K562 (cell line): ENCODE results near the gene CDC20. TPM values are rescaled to one million over a fixed set of nuclear protein-coding genes. Genes with fewer than 3 reads are reported as not detected.

Experiments
- ATAC-seq: fragments of 200-7000 bp; cut with Tn5 transposase; 3 replicates; pipeline ENCODE4 v1.9.1; 2020; ENCODE audit warnings: moderate library complexity
- BruUV-seq: library from RNA; stranded (reverse); fragments of 400-500 nt; replicated peaks from 2 replicates; lab custom pipeline; 2021; lab: Mats Ljungman, UMichigan
- CTCF ChIA-PET: fragments of 300-600 bp; formaldehyde crosslinking; extraction: SDS; loops from one replicate; lab custom pipeline; 2021; ENCODE audit warnings: low intra/inter-chr PET ratio; lab: Yijun Ruan, JAX
- POLR2A ChIA-PET: fragments of 300-600, 350-650 bp; sonication (Branson Sonifier 250); formaldehyde crosslinking; extraction: SDS; loops from one replicate; lab custom pipeline; 2021; ENCODE audit warnings: antibody characterized with exemption, inconsistent platforms; lab: Yijun Ruan, JAX
- DNase-seq, 4 experiments: peaks; one replicate each; pipeline versions ENCODE4 v3.0.0 to v3.0.0-alpha.2; 2011 to 2018; ENCODE audit warnings: low spot score in 3 of 4, mixed read lengths in 3 of 4; ENCODE audit errors: extremely low read depth in 1 of 4
- FAIRE-seq: peaks from 2 replicates; lab custom pipeline; 2011; peaks lifted over from hg19 to GRCh38; lab: Jason Lieb, UNC
- H2AFZ ChIP-seq: 2 replicates; pipeline ENCODE4 v1.6.0; 2011; ENCODE audit warnings: low read depth, low read length, control low read depth, inconsistent platforms
- H3K27ac ChIP-seq: fragments of 200-600 bp; 3 replicates; pipeline ENCODE4 v1.8.0; 2011; ENCODE audit warnings: low read depth, mild to moderate bottlenecking, control low read depth, inconsistent platforms, low read length, moderate library complexity, mixed read lengths; ENCODE audit errors: extremely low read depth
- H3K27me3 ChIP-seq, 2 experiments: fragments of 300-600 bp in 1 of 2; 2 replicates in 1 of 2; 3 replicates in 1 of 2; pipeline versions ENCODE4 v1.6.0 to v1.8.0; 2011; ENCODE audit warnings: inconsistent platforms in 2 of 2, low read length in 2 of 2, mild to moderate bottlenecking in 1 of 2, mixed read lengths in 1 of 2, moderate library complexity in 1 of 2; ENCODE audit not compliant: control insufficient read depth in 2 of 2, insufficient read depth in 2 of 2
- H3K36me3 ChIP-seq: fragments of 300-600 bp; 3 replicates; pipeline ENCODE4 v1.8.0; 2011; ENCODE audit warnings: mild to moderate bottlenecking, low read length, inconsistent platforms; ENCODE audit not compliant: control insufficient read depth, insufficient read depth
- H3K4me1 ChIP-seq, 2 experiments: fragments of 200-600 bp in 1 of 2; replicated peaks in 1 of 2; 2 replicates in 1 of 2; 3 replicates in 1 of 2; pipeline versions ENCODE4 v1.5.1 to v1.8.0; 2011; ENCODE audit warnings: inconsistent platforms in 2 of 2, low read length in 2 of 2, mild to moderate bottlenecking in 1 of 2, mixed read lengths in 1 of 2, moderate library complexity in 1 of 2; ENCODE audit not compliant: control insufficient read depth in 2 of 2, insufficient read depth in 2 of 2
- H3K4me2 ChIP-seq: 2 replicates; pipeline ENCODE4 v1.6.1; 2011; ENCODE audit warnings: low read length, control low read depth, inconsistent platforms, mixed read lengths; ENCODE audit not compliant: insufficient read depth
- H3K4me3 ChIP-seq: fragments of 200-600 bp; sonication (generic), shearing (Covaris generic); 2 replicates; pipeline ENCODE4 v1.5.1; 2016; ENCODE audit warnings: control low read depth, inconsistent platforms
- H3K79me2 ChIP-seq: fragments of 200-600 bp; 3 replicates; pipeline ENCODE4 v1.8.0; 2011; ENCODE audit warnings: low read length, inconsistent platforms; ENCODE audit not compliant: control insufficient read depth, insufficient read depth
- H3K9ac ChIP-seq, 2 experiments: 2 replicates each; pipeline versions ENCODE4 v1.6.0 to v1.6.1; 2011; ENCODE audit warnings: low read depth in 2 of 2, low read length in 2 of 2, control low read depth in 1 of 2, inconsistent platforms in 1 of 2, mild to moderate bottlenecking in 1 of 2, mixed read lengths in 1 of 2; ENCODE audit not compliant: insufficient read depth in 1 of 2
- H3K9me1 ChIP-seq: one replicate; pipeline ENCODE4 v1.6.0; 2011; ENCODE audit warnings: inconsistent platforms, mild to moderate bottlenecking, low read length, moderate library complexity; ENCODE audit not compliant: control insufficient read depth, insufficient read depth
- H3K9me3 ChIP-seq: replicated peaks from 2 replicates; pipeline ENCODE4 v1.5.1; 2011; ENCODE audit warnings: low read depth, low read length, inconsistent platforms; ENCODE audit not compliant: control insufficient read depth, insufficient read depth
- H4K20me1 ChIP-seq: replicated peaks from 2 replicates; pipeline ENCODE4 v1.6.1; 2011; ENCODE audit warnings: low read length, inconsistent platforms, mixed read lengths; ENCODE audit not compliant: control insufficient read depth, insufficient read depth
- KDM5B ChIP-seq: fragments of 200-600 bp; sonication (generic); IDR thresholded peaks from 2 replicates; pipeline ENCODE4 v1.6.1; 2012; ENCODE audit warnings: low read depth, mild to moderate bottlenecking, moderate library complexity, low read length, control low read depth, inconsistent platforms; ENCODE audit not compliant: insufficient replicate concordance
- RBM25 ChIP-seq: fragments of 200-400 bp; formaldehyde crosslinking; IDR thresholded peaks from 2 replicates; pipeline ENCODE4 v1.6.1; 2018; ENCODE audit warnings: low read length, low read depth, moderate library complexity; ENCODE audit not compliant: severe bottlenecking
- SRSF3 ChIP-seq: fragments of 200-400 bp; formaldehyde crosslinking; IDR thresholded peaks from 2 replicates; pipeline ENCODE4 v1.6.1; 2016; ENCODE audit warnings: mild to moderate bottlenecking, low read length, moderate library complexity; ENCODE audit not compliant: insufficient read depth
- YBX1 ChIP-seq: fragments of 450-650 bp; IDR thresholded peaks from 2 replicates; pipeline ENCODE4 v1.7.1; 2016; ENCODE audit warnings: mild to moderate bottlenecking
- ZFP36 ChIP-seq: fragments of 150-350 bp; IDR thresholded peaks from 2 replicates; pipeline ENCODE4 v1.6.1; 2018; ENCODE audit warnings: low read length, low read depth; ENCODE audit not compliant: partially characterized antibody
- WGBS: fragments of 100-300 bp; shearing (Covaris generic); methylation state at CpG from one replicate; pipeline ENCODE4 v1.1.6; 2016; ENCODE audit warnings: low coverage, mixed read lengths; ENCODE audit not compliant: insufficient coverage; ENCODE audit errors: missing lambda C conversion rate; 5-methylcytosine and 5-hydroxymethylcytosine counted together
- in situ Hi-C: fragments of 300-500 bp; cut with MboI; formaldehyde crosslinking; loops from 4 replicates; pipeline ENCODE4 v1.15.0; 2018; ENCODE audit warnings: inconsistent platforms, mixed read lengths
- intact Hi-C: fragments of 100-400 bp; cut with micrococcal nuclease; formaldehyde crosslinking; loops from 2 replicates; pipeline ENCODE4 v1.14.2; 2022
- polyA plus RNA-seq, 8 experiments: library from polyadenylated mRNA; depleted of rRNA in 4 of 8; stranded (reverse) in 5 of 8; unstranded in 3 of 8; fragments of >200 nt; fragmentation: Nextera tagmentation in 2 of 8; fragmentation: Illumina TruSeq in 1 of 8; extraction: Ambion mirVana in 2 of 8; extraction: Trizol in 1 of 8; gene quantifications; 2 replicates each; pipeline versions ENCODE4 v1.2.1 to v1.2.3, GENCODE V29; 2011 to 2014; ENCODE audit warnings: inconsistent platforms in 1 of 8, missing spikeins in 1 of 8
- total RNA-seq, 7 experiments: library from RNA; depleted of rRNA in 6 of 7; stranded (reverse); fragments of >200 nt in 6 of 7; fragmentation: Illumina TruSeq in 2 of 7; extraction: Trizol in 2 of 7; gene quantifications; 2 replicates each; pipeline versions ENCODE4 v1.2.1 to v1.2.3, GENCODE V29; 2011 to 2021; ENCODE audit warnings: low replicate concordance in 1 of 7
- TF ChIP-seq, protein P1 (sequence below), 3 experiments: fragments of 200-800 bp in 1 of 3; sonication (Bioruptor generic) in 1 of 3; sonication (generic) in 1 of 3; formaldehyde crosslinking in 1 of 3; IDR thresholded peaks; 2 replicates each; pipeline versions ENCODE4 v1.6.1 to v1.8.0; 2016 to 2022; ENCODE audit warnings: mild to moderate bottlenecking in 2 of 3, missing compliant biosample characterization in 2 of 3, missing genetic modification characterization in 2 of 3, missing genetic modification reagents in 1 of 3
- TF ChIP-seq, protein P2 (sequence below): fragments of 250-450 bp; sonication (Bioruptor Pico); IDR thresholded peaks from 2 replicates; pipeline ENCODE4 v1.8.0; 2022; ENCODE audit warnings: inconsistent platforms, mild to moderate bottlenecking, moderate library complexity, borderline replicate concordance

CDC20 gene
- total and polyA plus RNA-seq, 9 of the 15 experiments (the other 6 are each of a cell fraction or from before 2014, with no cell fraction given), result 45.2 to 224 (median 121) TPM

DNA sequence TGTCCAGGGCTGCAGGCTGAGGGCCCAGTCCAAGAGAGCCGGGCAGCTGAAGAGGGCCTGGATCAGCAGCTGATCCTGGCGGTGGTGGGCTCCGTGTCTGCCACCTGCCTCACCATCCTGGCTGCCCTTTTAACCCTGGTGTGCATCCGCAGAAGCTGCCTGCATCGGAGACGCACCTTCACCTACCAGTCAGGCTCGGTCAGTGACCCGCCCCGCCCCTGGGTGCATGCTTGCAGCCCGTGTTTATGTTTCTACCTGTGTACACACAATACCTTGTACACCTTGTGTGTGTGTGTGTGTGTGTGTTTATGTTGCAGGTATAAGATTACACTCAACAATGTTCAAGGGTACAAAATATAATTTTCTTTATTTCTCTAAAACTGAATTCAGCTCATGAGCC lies 45.0 kb upstream of the CDC20 start:
- H3K36me3 ChIP-seq, result no peaks in the 10 kb centered on the region
- H3K4me2 ChIP-seq, result no peak overlapping the region
- DNase-seq (no peak), ATAC-seq (no peak), FAIRE-seq (no peak)
- H3K27me3 ChIP-seq, result peaks cover 10 to 58% of the 10 kb centered on the region in 2 experiments; a peak in 3 of 5 replicates
- CTCF ChIA-PET, result no interaction called here
- peaks cover 3 to 19% of the 10 kb centered on the region in 2 experiments; a peak in 3 of 5 replicates for H3K4me1 ChIP-seq
- 22% methylated on average over 10 of the region's 10 CpGs for WGBS
- H3K79me2 ChIP-seq, result no peaks in the 10 kb centered on the region
- POLR2A ChIA-PET, result no interaction called here
- H2AFZ ChIP-seq, result no peak overlapping the region
- intact Hi-C loops, result no loop called here
- no peak overlapping the region for H3K27ac ChIP-seq
- H3K9me3 ChIP-seq, result no peaks in the 10 kb centered on the region
- no peaks in the 10 kb centered on the region for H3K9me1 ChIP-seq
- TF ChIP-seq, protein P1, sequence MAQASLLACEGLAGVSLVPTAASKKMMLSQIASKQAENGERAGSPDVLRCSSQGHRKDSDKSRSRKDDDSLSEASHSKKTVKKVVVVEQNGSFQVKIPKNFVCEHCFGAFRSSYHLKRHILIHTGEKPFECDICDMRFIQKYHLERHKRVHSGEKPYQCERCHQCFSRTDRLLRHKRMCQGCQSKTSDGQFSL (CRISPR knock-in tag; IDR thresholded peaks at IDR 0.05), result no peak
- TF ChIP-seq, protein P1 (tag; IDR thresholded peaks at IDR 0.05), result no peak
- in situ Hi-C loops, result no loop called here
- 0 out of 2 replicates have a peak, but pooled peaks cover 4% of the 10 kb centered on the region for H4K20me1 ChIP-seq
- peak overlapping the region in 1 of 2 experiments; percentile 51; a peak in 2 of 4 replicates for H3K9ac ChIP-seq
- no TSS peak for BruUV-seq
- no peak overlapping the region for H3K4me3 ChIP-seq

DNA sequence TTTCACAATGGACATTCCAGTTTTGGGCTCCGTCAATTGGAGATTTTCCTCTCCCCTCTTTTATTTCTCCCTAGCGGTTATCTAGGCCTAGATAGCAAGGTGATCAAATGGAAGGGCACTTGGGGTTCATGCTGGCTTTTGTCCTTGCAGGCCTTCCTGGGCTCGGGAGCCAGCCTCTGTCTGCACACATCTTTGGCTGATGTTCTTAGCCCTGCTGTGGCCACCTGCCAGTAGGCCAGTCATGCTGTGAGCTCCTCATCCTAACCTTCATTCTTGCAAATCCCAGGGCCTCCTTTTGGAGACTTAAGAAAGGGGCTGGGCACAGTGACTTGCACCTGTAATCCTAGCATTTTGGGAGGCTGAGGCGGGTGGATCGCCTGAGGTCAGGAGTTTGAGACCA lies 44.5 kb upstream of the CDC20 start:
- intact Hi-C loops, result no loop called here

More for the DNA sequence above, 44.5 kb upstream of the CDC20 start:
- no peak overlapping the region for H3K9ac ChIP-seq
- H2AFZ ChIP-seq, result no peak overlapping the region
- H3K27ac ChIP-seq, result no peak overlapping the region
- H3K79me2 ChIP-seq, result no peaks in the 10 kb centered on the region
- no peak overlapping the region for H3K4me3 ChIP-seq
- peaks cover 8% of the 10 kb centered on the region; the same call in 1 of the 2 replicates for H4K20me1 ChIP-seq
- ChIA-PET POLR2A (no interaction called here), CTCF (no interaction called here)
- no peaks in the 10 kb centered on the region for H3K36me3 ChIP-seq
- no peak for ATAC-seq
- no peaks in the 10 kb centered on the region for H3K9me3 ChIP-seq
- 47% methylated on average over 5 of the region's 5 CpGs for WGBS
- H3K4me1 ChIP-seq, result peaks cover 3 to 16% of the 10 kb centered on the region in 2 experiments; a peak in 3 of 5 replicates
- H3K9me1 ChIP-seq, result no peaks in the 10 kb centered on the region
- no peak overlapping the region for H3K4me2 ChIP-seq
- DNase-seq, result no peak
- peaks cover 10 to 55% of the 10 kb centered on the region in 2 experiments; a peak in 3 of 5 replicates for H3K27me3 ChIP-seq
- no TSS peak for BruUV-seq
- in situ Hi-C loops, result no loop called here
- FAIRE-seq, result no peak
- TF ChIP-seq RBM25 (no peak), ZFP36 (peak; percentile 55), KDM5B (no peak), YBX1 (no peak), SRSF3 (no peak)
- TF ChIP-seq, protein P2, sequence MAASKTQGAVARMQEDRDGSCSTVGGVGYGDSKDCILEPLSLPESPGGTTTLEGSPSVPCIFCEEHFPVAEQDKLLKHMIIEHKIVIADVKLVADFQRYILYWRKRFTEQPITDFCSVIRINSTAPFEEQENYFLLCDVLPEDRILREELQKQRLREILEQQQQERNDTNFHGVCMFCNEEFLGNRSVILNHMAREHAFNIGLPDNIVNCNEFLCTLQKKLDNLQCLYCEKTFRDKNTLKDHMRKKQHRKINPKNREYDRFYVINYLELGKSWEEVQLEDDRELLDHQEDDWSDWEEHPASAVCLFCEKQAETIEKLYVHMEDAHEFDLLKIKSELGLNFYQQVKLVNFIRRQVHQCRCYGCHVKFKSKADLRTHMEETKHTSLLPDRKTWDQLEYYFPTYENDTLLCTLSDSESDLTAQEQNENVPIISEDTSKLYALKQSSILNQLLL (CRISPR knock-in tag), result no peak
